Urothelium cell line (cell line): ENCODE results near the gene WWTR1.

ENCODE experiments used
- DNase-seq: peaks from one replicate; pipeline ENCODE4 v3.0.0; 2011; ENCODE audit warnings: low spot score, mixed read lengths
- FAIRE-seq: peaks from 2 replicates; lab custom pipeline; 2011; peaks lifted over from hg19 to GRCh38; lab: Jason Lieb, UNC

WWTR1 gene

GRCh38 chr3:149596134-149596770 lies 61.6 kb downstream of the WWTR1 start:
- DNase-seq (no peak), FAIRE-seq (no peak)

- DNase-seq: no peak
- no peak for FAIRE-seq
Observed at GRCh38 chr3:149593418-149594160, 64.2 kb downstream of the WWTR1 start.

GRCh38 chr3:149592758-149593240 lies 65.0 kb downstream of the WWTR1 start:
- DNase-seq: no peak
- no peak for FAIRE-seq

- DNase-seq (no peak), FAIRE-seq (no peak)
Observed at GRCh38 chr3:149590691-149591441, 67.0 kb downstream of the WWTR1 start.

GRCh38 chr3:149589332-149589731 lies 68.5 kb downstream of the WWTR1 start:
- FAIRE-seq: no peak
- DNase-seq: no peak

- FAIRE-seq: no peak
- no peak for DNase-seq
Observed at GRCh38 chr3:149588909-149589308, 68.9 kb downstream of the WWTR1 start.

- FAIRE-seq: no peak
Observed at GRCh38 chr3:149587383-149587782, 70.4 kb downstream of the WWTR1 start.

GRCh38 chr3:149586871-149587270 lies 71.0 kb downstream of the WWTR1 start:
- FAIRE-seq (no peak), DNase-seq (no peak)

More at GRCh38 chr3:149587383-149587782, 70.4 kb downstream of the WWTR1 start:
- no peak for DNase-seq

GRCh38 chr3:149585401-149585726 lies 72.5 kb downstream of the WWTR1 start:
- DNase-seq (no peak), FAIRE-seq (no peak)

- DNase-seq (no peak), FAIRE-seq (no peak)
Observed at GRCh38 chr3:149583921-149584635, 73.7 kb downstream of the WWTR1 start.

GRCh38 chr3:149582395-149582794 lies 75.4 kb downstream of the WWTR1 start:
- no peak for FAIRE-seq
- DNase-seq: no peak

GRCh38 chr3:149581681-149582370 lies 76.0 kb downstream of the WWTR1 start:
- FAIRE-seq (no peak), DNase-seq (peak; percentile 67)

- no peak for FAIRE-seq
- no peak for DNase-seq
Observed at GRCh38 chr3:149581248-149581647, 76.6 kb downstream of the WWTR1 start.

GRCh38 chr3:149579838-149580542 lies 77.8 kb downstream of the WWTR1 start:
- peak; percentile 15 for DNase-seq
- no peak for FAIRE-seq

GRCh38 chr3:149579161-149579560 lies 78.7 kb downstream of the WWTR1 start:
- DNase-seq: no peak
- FAIRE-seq: no peak

GRCh38 chr3:149577801-149578200 lies 80.0 kb downstream of the WWTR1 start:
- no peak for FAIRE-seq
- no peak for DNase-seq

GRCh38 chr3:149575961-149576564 lies 81.8 kb downstream of the WWTR1 start:
- FAIRE-seq (no peak), DNase-seq (peak; percentile 68)

- FAIRE-seq (no peak), DNase-seq (peak; percentile 69)
Observed at GRCh38 chr3:149575213-149575960, 82.4 kb downstream of the WWTR1 start.
